ENCODE measurements around the gene DXO.

DXO gene

DNA sequence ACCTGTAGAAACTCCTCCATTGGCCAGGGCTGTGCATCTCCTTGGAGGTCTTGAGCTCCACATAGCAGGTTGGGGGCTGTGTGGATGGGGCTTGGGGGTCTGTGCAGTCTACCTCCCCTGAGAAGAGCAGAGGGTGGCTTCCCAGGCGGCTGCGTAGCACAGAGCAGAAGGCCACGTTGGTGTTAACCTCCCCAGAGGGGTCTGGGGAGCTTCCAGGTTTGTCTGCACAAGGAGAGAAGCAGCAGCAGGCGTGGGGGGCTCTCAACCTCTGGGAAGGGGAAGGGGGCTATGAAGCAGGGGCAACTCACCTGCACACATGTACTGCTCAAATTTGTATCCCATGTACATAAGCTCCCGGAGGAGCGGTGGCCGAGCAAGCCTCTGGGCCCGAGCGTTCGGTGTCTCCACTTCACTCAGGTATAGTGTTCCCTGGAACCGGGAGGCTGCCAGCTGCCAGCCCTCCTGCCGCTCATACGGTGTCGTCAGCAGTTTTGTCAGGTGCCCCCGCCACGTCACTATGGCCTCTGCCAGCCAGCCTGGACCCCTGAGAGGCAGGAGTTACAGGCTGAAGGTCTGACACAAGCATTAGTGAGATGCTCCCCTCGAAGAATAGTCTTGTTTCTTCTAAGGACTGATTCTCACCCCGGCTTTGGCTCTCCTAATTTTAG lies 1.2 kb downstream of the DXO start:
- DNase-seq (ENCODE audit: low read depth, low spot score), result no peak
- Histone ChIP-seq H3K9ac (ENCODE audit: insufficient read length, low read depth) (no peak overlapping the region), H3K4me3 (ENCODE audit: insufficient read length, low read depth) (no peak overlapping the region), H3K36me3 (ENCODE audit: insufficient read depth, insufficient read length, low read length) (peaks cover 59% of the 10 kb centered on the region), H3K27me3 (ENCODE audit: insufficient read depth, insufficient read length) (no peaks in the 10 kb centered on the region), H3K4me1 (ENCODE audit: insufficient read depth, insufficient read length) (no peaks in the 10 kb centered on the region), H3K9me3 (ENCODE audit: insufficient read depth, low read length) (no peaks in the 10 kb centered on the region)
- TF ChIP-seq ZNF274 (IDR thresholded peaks at IDR 0.05; ENCODE audit: low read depth, low read length), result no peak
- TF ChIP-seq SUZ12 (IDR thresholded peaks at IDR 0.05; ENCODE audit: extremely low read depth, insufficient read depth, insufficient read length), result no peak
- no peak for TF ChIP-seq YY1 (IDR thresholded peaks at IDR 0.05; ENCODE audit: insufficient read depth, insufficient read length)

DNA sequence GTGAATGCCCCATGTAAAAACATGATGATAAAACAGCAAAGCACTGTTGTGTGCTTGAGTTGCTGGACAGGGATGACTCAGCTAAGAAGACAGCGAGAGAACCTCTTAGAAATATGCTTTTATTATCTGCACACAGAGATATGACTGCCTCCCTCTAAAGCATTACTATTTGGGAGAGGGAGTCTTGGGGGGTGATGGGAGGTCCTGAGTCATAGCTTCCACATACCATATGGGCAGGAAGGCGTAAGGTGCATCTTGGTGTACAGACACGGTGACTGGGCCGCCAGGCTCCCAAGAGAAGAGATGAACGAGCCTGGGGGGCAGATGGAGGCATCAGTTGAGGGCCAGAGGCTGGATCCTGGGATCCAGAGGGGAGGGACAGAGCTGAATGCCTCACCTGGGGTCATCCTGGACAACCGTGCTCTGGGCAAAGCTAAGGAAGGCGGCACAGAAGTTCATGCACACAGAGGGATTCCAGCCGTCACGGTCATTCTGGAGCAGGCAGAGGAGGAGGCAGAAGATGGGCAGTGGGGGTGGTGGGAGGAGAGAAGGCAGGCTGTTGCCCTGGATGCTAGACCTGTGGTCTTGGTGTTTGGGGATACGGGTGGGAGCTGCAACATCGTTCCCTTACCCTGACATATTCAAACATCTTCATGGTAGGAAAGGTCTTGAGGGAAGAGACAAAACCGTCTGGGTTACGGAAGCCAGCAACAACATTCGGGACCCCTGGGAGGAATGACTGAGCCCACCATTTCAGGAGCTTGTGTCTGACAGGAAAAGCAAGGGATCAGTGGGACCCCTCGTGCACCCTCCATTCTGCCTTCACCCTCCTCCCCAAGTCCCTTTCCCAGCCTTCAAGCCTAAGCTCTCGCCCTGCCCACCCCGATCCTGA lies 2.0 kb downstream of the DXO start:
- H3K4me3 ChIP-seq (ENCODE audit: insufficient read length, low read depth), result no peak overlapping the region
- H3K27me3 ChIP-seq (ENCODE audit: insufficient read depth, insufficient read length), result no peaks in the 10 kb centered on the region
- H3K9ac ChIP-seq (ENCODE audit: insufficient read length, low read depth), result no peak overlapping the region
- TF ChIP-seq ZNF274 (IDR thresholded peaks at IDR 0.05; ENCODE audit: low read depth, low read length) (no peak), SUZ12 (IDR thresholded peaks at IDR 0.05; ENCODE audit: extremely low read depth, insufficient read depth, insufficient read length) (no peak), YY1 (IDR thresholded peaks at IDR 0.05; ENCODE audit: insufficient read depth, insufficient read length) (no peak)
- H3K36me3 ChIP-seq (ENCODE audit: insufficient read depth, insufficient read length, low read length), result peaks cover 67% of the 10 kb centered on the region
- H3K9me3 ChIP-seq (ENCODE audit: insufficient read depth, low read length), result no peaks in the 10 kb centered on the region
- H3K4me1 ChIP-seq (ENCODE audit: insufficient read depth, insufficient read length), result no peaks in the 10 kb centered on the region
- no peak for DNase-seq (ENCODE audit: low read depth, low spot score)

DNA sequence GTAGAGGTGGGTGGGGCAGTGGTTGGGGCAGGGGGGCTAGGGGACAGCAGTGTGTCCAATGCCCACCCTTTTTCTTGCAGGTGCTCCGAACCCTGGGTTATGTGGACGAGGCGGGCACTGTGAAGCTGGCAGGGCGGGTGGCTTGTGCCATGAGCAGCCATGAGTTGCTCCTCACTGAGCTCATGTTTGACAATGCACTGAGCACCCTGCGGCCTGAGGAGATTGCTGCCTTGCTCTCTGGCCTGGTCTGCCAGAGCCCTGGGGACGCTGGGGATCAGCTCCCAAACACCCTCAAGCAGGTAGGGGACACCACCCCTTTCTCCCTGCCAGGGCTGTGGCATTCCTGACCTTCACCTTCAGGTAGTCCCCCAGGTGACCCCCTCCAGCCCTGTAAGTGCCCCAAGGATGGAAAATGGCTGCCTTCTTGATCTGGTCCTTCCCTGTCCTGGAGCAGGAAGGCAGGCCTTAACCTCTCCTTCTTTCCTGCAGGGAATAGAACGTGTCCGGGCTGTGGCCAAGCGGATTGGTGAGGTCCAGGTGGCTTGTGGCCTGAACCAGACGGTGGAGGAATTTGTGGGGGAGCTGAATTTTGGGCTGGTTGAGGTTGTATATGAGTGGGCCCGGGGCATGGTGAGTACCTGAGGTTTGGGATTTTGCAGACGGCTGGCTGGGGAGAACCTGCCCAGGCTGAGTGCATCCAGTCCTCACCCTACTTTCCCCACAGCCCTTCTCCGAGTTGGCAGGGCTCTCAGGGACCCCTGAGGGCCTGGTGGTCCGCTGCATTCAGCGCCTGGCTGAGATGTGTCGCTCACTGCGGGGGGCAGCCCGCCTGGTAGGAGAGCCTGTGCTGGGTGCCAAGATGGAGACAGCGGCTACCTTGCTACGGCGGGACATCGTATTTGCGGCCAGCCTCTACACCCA lies 2.9 kb downstream of the DXO start:
- Histone ChIP-seq H3K9ac (ENCODE audit: insufficient read length, low read depth) (no peak overlapping the region), H3K4me3 (ENCODE audit: insufficient read length, low read depth) (no peak overlapping the region), H3K36me3 (ENCODE audit: insufficient read depth, insufficient read length, low read length) (peaks cover 70% of the 10 kb centered on the region), H3K9me3 (ENCODE audit: insufficient read depth, low read length) (no peaks in the 10 kb centered on the region), H3K4me1 (ENCODE audit: insufficient read depth, insufficient read length) (no peaks in the 10 kb centered on the region), H3K27me3 (ENCODE audit: insufficient read depth, insufficient read length) (no peaks in the 10 kb centered on the region)
- no peak for TF ChIP-seq YY1 (IDR thresholded peaks at IDR 0.05; ENCODE audit: insufficient read depth, insufficient read length)
- TF ChIP-seq SUZ12 (IDR thresholded peaks at IDR 0.05; ENCODE audit: extremely low read depth, insufficient read depth, insufficient read length), result no peak
- TF ChIP-seq ZNF274 (IDR thresholded peaks at IDR 0.05; ENCODE audit: low read depth, low read length), result no peak
- DNase-seq (ENCODE audit: low read depth, low spot score), result no peak

DNA sequence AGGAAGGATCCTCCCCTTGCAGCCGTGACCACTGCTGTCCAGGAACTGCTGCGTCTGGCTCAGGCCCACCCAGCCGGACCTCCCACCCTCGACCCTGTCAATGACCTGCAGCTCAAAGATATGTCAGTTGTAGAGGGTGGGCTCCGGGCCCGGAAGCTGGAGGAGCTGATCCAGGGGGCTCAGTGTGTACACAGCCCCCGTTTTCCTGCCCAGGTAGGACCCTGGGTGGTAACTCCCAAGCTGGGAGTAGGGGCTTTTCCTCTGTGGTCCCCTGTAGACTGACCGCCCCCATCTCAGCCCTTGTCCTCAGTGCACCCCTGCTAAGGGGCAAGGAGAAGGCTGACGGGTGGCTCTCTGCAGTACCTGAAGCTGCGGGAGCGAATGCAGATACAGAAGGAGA lies 3.6 kb downstream of the DXO start:
- Histone ChIP-seq H3K27me3 (ENCODE audit: insufficient read depth, insufficient read length) (no peaks in the 10 kb centered on the region), H3K9me3 (ENCODE audit: insufficient read depth, low read length) (no peaks in the 10 kb centered on the region), H3K36me3 (ENCODE audit: insufficient read depth, insufficient read length, low read length) (peaks cover 74% of the 10 kb centered on the region), H3K4me3 (ENCODE audit: insufficient read length, low read depth) (no peak overlapping the region), H3K4me1 (ENCODE audit: insufficient read depth, insufficient read length) (no peaks in the 10 kb centered on the region), H3K9ac (ENCODE audit: insufficient read length, low read depth) (no peak overlapping the region)
- no peak for DNase-seq (ENCODE audit: low read depth, low spot score)
- TF ChIP-seq ZNF274 (IDR thresholded peaks at IDR 0.05; ENCODE audit: low read depth, low read length), result no peak
- TF ChIP-seq YY1 (IDR thresholded peaks at IDR 0.05; ENCODE audit: insufficient read depth, insufficient read length), result no peak
- no peak for TF ChIP-seq SUZ12 (IDR thresholded peaks at IDR 0.05; ENCODE audit: extremely low read depth, insufficient read depth, insufficient read length)

- Histone ChIP-seq H3K27me3 (ENCODE audit: insufficient read depth, insufficient read length) (no peaks in the 10 kb centered on the region), H3K4me3 (ENCODE audit: insufficient read length, low read depth) (no peak overlapping the region), H3K9me3 (ENCODE audit: insufficient read depth, low read length) (no peaks in the 10 kb centered on the region), H3K4me1 (ENCODE audit: insufficient read depth, insufficient read length) (no peaks in the 10 kb centered on the region), H3K9ac (ENCODE audit: insufficient read length, low read depth) (no peak overlapping the region), H3K36me3 (ENCODE audit: insufficient read depth, insufficient read length, low read length) (peaks cover 78% of the 10 kb centered on the region)
- DNase-seq (ENCODE audit: low read depth, low spot score), result no peak
- TF ChIP-seq YY1 (IDR thresholded peaks at IDR 0.05; ENCODE audit: insufficient read depth, insufficient read length) (no peak), SUZ12 (IDR thresholded peaks at IDR 0.05; ENCODE audit: extremely low read depth, insufficient read depth, insufficient read length) (no peak), ZNF274 (IDR thresholded peaks at IDR 0.05; ENCODE audit: low read depth, low read length) (no peak)
Observed at GRCh38 chr6:31967926-31968320, 4.0 kb downstream of the DXO start.

DNA sequence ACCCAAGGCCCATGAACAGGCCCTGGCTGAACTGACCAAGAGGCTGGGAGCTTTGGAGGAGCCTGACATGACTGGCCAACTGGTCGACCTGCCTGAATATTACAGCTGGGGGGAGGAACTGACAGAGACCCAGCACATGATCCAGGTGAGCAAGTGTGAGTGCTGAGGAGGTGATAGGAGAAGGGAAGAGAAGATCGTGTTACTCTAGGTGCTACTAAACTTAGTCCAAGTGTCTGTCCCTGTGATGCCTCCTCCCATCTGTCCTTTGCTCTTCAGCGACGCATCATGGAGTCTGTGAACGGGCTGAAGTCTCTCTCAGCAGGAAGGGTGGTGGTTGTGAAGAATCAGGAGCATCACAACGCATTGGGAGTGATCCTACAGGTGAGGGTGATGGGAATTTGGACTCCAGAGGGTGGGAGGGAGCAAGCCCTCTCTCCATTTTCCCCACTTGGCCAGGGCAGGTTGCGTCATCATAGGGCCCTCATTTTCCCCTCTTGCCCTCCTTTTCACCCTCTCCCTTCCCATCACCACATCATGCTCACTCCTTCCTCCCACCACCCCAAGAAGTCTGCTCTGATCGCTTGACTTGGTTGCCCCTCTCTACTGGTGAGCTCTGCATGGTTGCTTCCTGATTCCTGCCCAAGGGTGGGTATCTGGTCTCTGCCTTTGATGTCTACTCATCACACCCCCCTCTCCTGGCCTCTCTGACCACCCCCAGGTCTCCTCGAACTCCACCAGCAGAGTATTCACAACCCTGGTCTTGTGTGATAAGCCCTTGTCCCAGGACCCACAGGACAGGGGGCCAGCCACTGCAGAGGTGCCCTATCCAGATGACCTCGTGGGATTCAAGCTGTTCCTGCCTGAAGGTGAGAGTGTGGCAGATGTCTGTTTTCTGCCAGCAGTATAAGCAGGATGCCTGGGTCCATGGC lies 4.7 kb downstream of the DXO start:
- TF ChIP-seq ZNF274 (IDR thresholded peaks at IDR 0.05; ENCODE audit: low read depth, low read length) (no peak), SUZ12 (IDR thresholded peaks at IDR 0.05; ENCODE audit: extremely low read depth, insufficient read depth, insufficient read length) (no peak), YY1 (IDR thresholded peaks at IDR 0.05; ENCODE audit: insufficient read depth, insufficient read length) (no peak)
- no peak overlapping the region for H3K4me3 ChIP-seq (ENCODE audit: insufficient read length, low read depth)
- DNase-seq (ENCODE audit: low read depth, low spot score), result no peak
- H3K9ac ChIP-seq (ENCODE audit: insufficient read length, low read depth), result no peak overlapping the region
- H3K4me1 ChIP-seq (ENCODE audit: insufficient read depth, insufficient read length), result no peaks in the 10 kb centered on the region
- H3K9me3 ChIP-seq (ENCODE audit: insufficient read depth, low read length), result no peaks in the 10 kb centered on the region
- H3K36me3 ChIP-seq (ENCODE audit: insufficient read depth, insufficient read length, low read length), result peaks cover 84% of the 10 kb centered on the region
- H3K27me3 ChIP-seq (ENCODE audit: insufficient read depth, insufficient read length), result no peaks in the 10 kb centered on the region

Data from NT2/D1 (cell line).